A549 (cell line): ENCODE data around the gene TSPEAR. TPM values are rescaled to one million over a fixed set of nuclear protein-coding genes. Genes with fewer than 3 reads are reported as not detected.

Experiments
- ATAC-seq, 2 experiments: fragments of 200-7000 bp in 1 of 2; fragments of >200 bp in 1 of 2; cut with Nextera tagmentation in 1 of 2; cut with Tn5 transposase in 1 of 2; 3 replicates each; pipeline versions ENCODE4 v1.8.0 to v1.9.1; 2018 to 2020; ENCODE audit warnings: mild to moderate bottlenecking in 1 of 2, moderate library complexity in 1 of 2
- CTCF ChIA-PET: fragments of 300-600 bp; sonication (Branson Sonifier 250); formaldehyde crosslinking; extraction: SDS; loops from one replicate; lab custom pipeline; 2021; ENCODE audit warnings: antibody characterized with exemption, inconsistent platforms; lab: Yijun Ruan, JAX
- POLR2A ChIA-PET: fragments of 350-600 bp; formaldehyde crosslinking; extraction: SDS; loops from one replicate; lab custom pipeline; 2021; ENCODE audit warnings: antibody characterized with exemption, inconsistent platforms; lab: Yijun Ruan, JAX
- DNase-seq, 2 experiments: peaks; one replicate each; pipeline versions ENCODE4 v3.0.0 to v3.0.0-alpha.2; 2011 to 2016; ENCODE audit warnings: low read depth in 1 of 2, low spot score in 1 of 2
- FAIRE-seq: peaks from 2 replicates; lab custom pipeline; 2011; peaks lifted over from hg19 to GRCh38; lab: Jason Lieb, UNC
- H3K27ac ChIP-seq, 2 experiments: fragments of >200 bp; sonication (Bioruptor Twin); formaldehyde crosslinking; 3 replicates each; pipeline ENCODE4 v1.5.1; 2016 to 2017
- H3K4me1 ChIP-seq: fragments of >200 bp; sonication (Bioruptor Twin); formaldehyde crosslinking; 3 replicates; pipeline ENCODE4 v1.6.1; 2016
- H3K4me2 ChIP-seq: fragments of >200 bp; sonication (Bioruptor Twin); formaldehyde crosslinking; 3 replicates; pipeline ENCODE4 v1.6.1; 2016
- H3K4me3 ChIP-seq: fragments of >200 bp; sonication (Bioruptor Twin); formaldehyde crosslinking; 3 replicates; pipeline ENCODE4 v1.5.1; 2016
- H3K9me3 ChIP-seq: fragments of >200 bp; sonication (Bioruptor Twin); formaldehyde crosslinking; 3 replicates; pipeline ENCODE4 v1.6.1; 2016
- BHLHE40 ChIP-seq: IDR thresholded peaks from 2 replicates; pipeline ENCODE4 v1.6.1; 2012; ENCODE audit warnings: low read depth, low read length, inconsistent platforms
- CBX8 ChIP-seq: fragments of 200-600 bp; sonication (generic); IDR thresholded peaks from 2 replicates; pipeline ENCODE4 v1.6.1; 2016
- CEBPB ChIP-seq, 2 experiments: fragments of >200 bp in 1 of 2; sonication (Bioruptor Twin) in 1 of 2; formaldehyde crosslinking in 1 of 2; IDR thresholded peaks; 2 replicates each; pipeline ENCODE4 v1.6.1; 2012 to 2016
- CHD4 ChIP-seq: fragments of 200-600 bp; sonication (generic); IDR thresholded peaks from 2 replicates; pipeline ENCODE4 v1.6.1; 2016; ENCODE audit warnings: antibody characterized with exemption, mild to moderate bottlenecking, borderline replicate concordance
- EHMT2 ChIP-seq: fragments of 200-600 bp; sonication (generic); IDR thresholded peaks from 2 replicates; pipeline ENCODE4 v1.6.1; 2016; ENCODE audit warnings: antibody characterized with exemption, low read depth, mild to moderate bottlenecking, moderate library complexity
- ESRRA ChIP-seq: fragments of 150-350 bp; IDR thresholded peaks from 2 replicates; pipeline ENCODE4 v1.6.1; 2014; ENCODE audit warnings: mild to moderate bottlenecking, low read length, borderline replicate concordance
- FOSB ChIP-seq: fragments of 250-450 bp; sonication (Bioruptor Pico); IDR thresholded peaks from 2 replicates; pipeline ENCODE4 v1.5.0; 2020; ENCODE audit warnings: mild to moderate bottlenecking, moderate library complexity
- FOXS1 ChIP-seq: fragments of 250-450 bp; sonication (Bioruptor Pico); IDR thresholded peaks from 2 replicates; pipeline ENCODE4 v1.5.0; 2020; ENCODE audit warnings: mild to moderate bottlenecking, moderate library complexity
- GATA3 ChIP-seq: IDR thresholded peaks from 2 replicates; pipeline ENCODE4 v1.6.1; 2012; ENCODE audit warnings: borderline replicate concordance
- HOXB13 ChIP-seq: fragments of 250-450 bp; sonication (Bioruptor Pico); IDR thresholded peaks from 2 replicates; pipeline ENCODE4 v1.5.0; 2020; ENCODE audit warnings: low read depth, mild to moderate bottlenecking, moderate library complexity
- JUN ChIP-seq, 2 experiments: fragments of >200 bp; sonication (Bioruptor Twin); formaldehyde crosslinking; IDR thresholded peaks; 2 replicates in 1 of 2; 3 replicates in 1 of 2; pipeline ENCODE4 v1.6.1; 2016 to 2017
- KDM5A ChIP-seq: fragments of 200-600 bp; sonication (generic); IDR thresholded peaks from 2 replicates; pipeline ENCODE4 v1.6.1; 2016; ENCODE audit warnings: antibody characterized with exemption, mild to moderate bottlenecking
- MAZ ChIP-seq: fragments of 150-350 bp; IDR thresholded peaks from 2 replicates; pipeline ENCODE4 v1.6.1; 2014; ENCODE audit warnings: antibody characterized with exemption, low read depth, low read length, borderline replicate concordance
- MYC ChIP-seq: IDR thresholded peaks from 2 replicates; pipeline ENCODE4 v1.6.1; 2012; ENCODE audit warnings: mild to moderate bottlenecking, inconsistent platforms, low read length, improper control_type of control experiment, borderline replicate concordance
- NFE2L2 ChIP-seq: fragments of 150-350 bp; conservative IDR thresholded peaks from 2 replicates; pipeline ENCODE4 v1.6.1; 2014; ENCODE audit warnings: low read length
- NR3C1 ChIP-seq: fragments of >200 bp; sonication (Bioruptor Twin); formaldehyde crosslinking; IDR thresholded peaks from 3 replicates; pipeline ENCODE4 v1.6.1; 2017
- PHF8 ChIP-seq: fragments of 200-600 bp; sonication (generic); IDR thresholded peaks from 2 replicates; pipeline ENCODE4 v1.6.1; 2016; ENCODE audit warnings: low read depth, mild to moderate bottlenecking, antibody characterized with exemption, moderate library complexity, borderline replicate concordance
- POLR2A ChIP-seq: IDR thresholded peaks from 2 replicates; pipeline ENCODE4 v1.6.1; 2012; ENCODE audit warnings: mild to moderate bottlenecking, low read length
- POLR2AphosphoS2 ChIP-seq: conservative IDR thresholded peaks from 2 replicates; pipeline ENCODE4 v1.6.1; 2012; ENCODE audit warnings: low read length, improper control_type of control experiment, inconsistent platforms
- RCOR1 ChIP-seq: fragments of 150-350 bp; IDR thresholded peaks from 2 replicates; pipeline ENCODE4 v1.6.1; 2014; ENCODE audit warnings: antibody characterized with exemption, low read length, low read depth
- RFX5 ChIP-seq: fragments of 450-650 bp; IDR thresholded peaks from 2 replicates; pipeline ENCODE4 v1.7.1; 2014; ENCODE audit warnings: antibody characterized with exemption, mild to moderate bottlenecking, moderate library complexity
- RNF2 ChIP-seq: fragments of 200-600 bp; sonication (generic); IDR thresholded peaks from 2 replicates; pipeline ENCODE4 v1.6.1; 2016; ENCODE audit warnings: low read depth, mild to moderate bottlenecking, antibody characterized with exemption, moderate library complexity, borderline replicate concordance
- SREBF2 ChIP-seq: fragments of 450-650 bp; IDR thresholded peaks from 2 replicates; pipeline ENCODE4 v1.6.1; 2014; ENCODE audit warnings: mild to moderate bottlenecking, moderate library complexity
- ZC3H11A ChIP-seq: fragments of 450-650 bp; IDR thresholded peaks from 2 replicates; pipeline ENCODE4 v1.6.1; 2014; ENCODE audit warnings: antibody characterized with exemption, mild to moderate bottlenecking
- ZNF302 ChIP-seq: fragments of 250-450 bp; sonication (Bioruptor Pico); IDR thresholded peaks from 2 replicates; pipeline ENCODE4 v1.9.0; 2021; ENCODE audit warnings: inconsistent platforms, mild to moderate bottlenecking, moderate library complexity
- ZSCAN20 ChIP-seq: fragments of 250-450 bp; sonication (Bioruptor Pico); IDR thresholded peaks from 2 replicates; pipeline ENCODE4 v1.8.0; 2022; ENCODE audit warnings: mild to moderate bottlenecking, moderate library complexity
- WGBS: methylation state at CpG from one replicate; pipeline ENCODE4 v1.1.6; 2017; ENCODE audit errors: missing lambda C conversion rate; 5-methylcytosine and 5-hydroxymethylcytosine counted together
- polyA plus RNA-seq, 4 experiments: library from polyadenylated mRNA; depleted of rRNA in 3 of 4; stranded (reverse); fragments of >200 nt; fragmentation: RNase III in 1 of 4; extraction: RNeasy Plus Mini Kit Qiagen cat#74134 plus additional on column Dnase treatment in 1 of 4; gene quantifications; 2 replicates in 3 of 4; 3 replicates in 1 of 4; pipeline ENCODE4 v1.2.3, GENCODE V29; 2011 to 2017
- TF ChIP-seq, protein P1 (sequence below): fragments of >200 bp; sonication (Bioruptor Twin); formaldehyde crosslinking; IDR thresholded peaks from 3 replicates; pipeline ENCODE4 v1.5.1; 2016
- TF ChIP-seq, protein P2 (sequence below): fragments of 150-350 bp; IDR thresholded peaks from 2 replicates; pipeline ENCODE4 v1.6.1; 2014; ENCODE audit warnings: low read depth, mild to moderate bottlenecking, low read length

Gene TSPEAR
- polyA plus RNA-seq, 2 of the 4 experiments (the other 2 are of a cell fraction), result not detected

GRCh38 chr21:44527983-44528633, 183.3 kb downstream of the TSPEAR start:
- ChIA-PET POLR2A (no interaction called here), CTCF (no interaction called here)
- Histone ChIP-seq H3K27ac (no peak overlapping the region), H3K9me3 (no peaks in the 10 kb centered on the region), H3K4me1 (no peaks in the 10 kb centered on the region), H3K4me3 (no peak overlapping the region), H3K4me2 (no peak overlapping the region)
- WGBS, result 40% methylated on average over 6 of the region's 18 CpGs
- DNase-seq (no peak), FAIRE-seq (no peak), ATAC-seq (no peak)
- TF ChIP-seq ZC3H11A (no peak), NR3C1 (no peak), RNF2 (no peak), ZSCAN20 (CRISPR knock-in tag) (no peak), ZNF302 (CRISPR knock-in tag) (no peak), MAZ (no peak), NFE2L2 (no peak), SREBF2 (no peak), POLR2A (no peak), FOSB (CRISPR knock-in tag) (no peak), GATA3 (no peak), FOXS1 (CRISPR knock-in tag) (no peak)

- DNase-seq (no peak), FAIRE-seq (no peak), ATAC-seq (no peak)
- TF ChIP-seq ESRRA, result no peak
- TF ChIP-seq ZC3H11A, result no peak
- Histone ChIP-seq H3K4me2 (no peak overlapping the region), H3K4me3 (no peak overlapping the region), H3K27ac (no peak overlapping the region), H3K9me3 (no peaks in the 10 kb centered on the region), H3K4me1 (no peaks in the 10 kb centered on the region)
- CTCF ChIA-PET, result no interaction called here
- POLR2A ChIA-PET, result no interaction called here
- 59% methylated on average over 31 of the region's 37 CpGs for WGBS
These were observed 184.0 kb downstream of the TSPEAR start for GRCh38 chr21:44527156-44527982.

DNA sequence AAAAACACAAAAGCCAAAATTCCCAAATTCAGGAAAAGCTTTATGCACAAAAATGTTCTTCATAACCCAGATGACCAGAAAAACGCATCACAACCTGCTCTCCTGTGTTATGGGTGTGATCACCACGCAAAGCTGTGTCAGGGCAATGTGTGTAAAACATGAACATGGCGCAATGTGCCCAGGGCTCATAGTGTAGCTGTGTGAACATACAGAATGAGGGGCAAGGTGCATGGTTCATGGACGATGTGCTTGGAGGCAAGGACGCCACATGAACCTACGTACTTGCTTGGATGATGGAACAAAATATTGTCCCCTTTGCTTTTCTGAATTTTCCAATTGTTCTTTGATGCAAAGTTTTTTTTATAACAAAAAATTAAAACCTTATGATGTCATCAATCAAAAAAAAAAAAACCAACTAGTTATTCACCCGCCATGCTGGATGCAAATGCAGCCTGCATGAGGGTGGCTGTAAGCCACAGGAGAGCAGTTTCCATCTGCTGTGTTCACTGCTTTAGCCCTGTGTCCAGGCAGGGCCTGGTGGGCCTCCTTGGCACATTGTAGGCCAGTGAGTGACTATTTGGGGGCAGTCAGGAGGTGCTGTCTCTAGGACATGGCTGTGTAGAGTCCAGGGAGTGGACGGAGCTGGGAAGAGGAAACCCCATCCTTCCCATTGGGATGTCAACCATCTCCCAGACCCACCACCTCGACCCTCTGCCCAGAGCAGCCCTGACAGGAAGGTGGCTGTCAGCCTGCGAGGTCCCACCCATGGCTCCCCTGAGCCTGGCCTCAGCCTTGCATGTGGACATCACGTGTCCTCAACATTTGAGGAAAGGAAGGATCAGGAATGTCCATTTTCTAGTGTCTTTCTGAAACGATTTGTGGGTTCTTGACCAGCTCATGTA, 185.0 kb downstream of the TSPEAR start:
- ATAC-seq (no peak), FAIRE-seq (no peak), DNase-seq (no peak)
- no peaks in the 10 kb centered on the region for H3K9me3 ChIP-seq
- ChIA-PET CTCF (no interaction called here), POLR2A (interaction anchor here (0.7 kb wide), 1 partner anchor 10 kb away, joined by 3 read pairs; no protein-coding TSS in a partner anchor)
- H3K4me1 ChIP-seq, result no peaks in the 10 kb centered on the region
- TF ChIP-seq RNF2 (no peak), RFX5 (no peak), CHD4 (no peak), CBX8 (no peak), MYC (no peak), BHLHE40 (no peak), POLR2AphosphoS2 (no peak), PHF8 (no peak), RCOR1 (no peak), EHMT2 (no peak), CEBPB (IDR thresholded peaks at IDR 0.05) (no peak), HOXB13 (no peak), ZSCAN20 (CRISPR knock-in tag) (no peak), FOXS1 (CRISPR knock-in tag) (no peak), JUN (IDR thresholded peaks at IDR 0.05) (no peak), KDM5A (no peak)
- TF ChIP-seq, protein P1, sequence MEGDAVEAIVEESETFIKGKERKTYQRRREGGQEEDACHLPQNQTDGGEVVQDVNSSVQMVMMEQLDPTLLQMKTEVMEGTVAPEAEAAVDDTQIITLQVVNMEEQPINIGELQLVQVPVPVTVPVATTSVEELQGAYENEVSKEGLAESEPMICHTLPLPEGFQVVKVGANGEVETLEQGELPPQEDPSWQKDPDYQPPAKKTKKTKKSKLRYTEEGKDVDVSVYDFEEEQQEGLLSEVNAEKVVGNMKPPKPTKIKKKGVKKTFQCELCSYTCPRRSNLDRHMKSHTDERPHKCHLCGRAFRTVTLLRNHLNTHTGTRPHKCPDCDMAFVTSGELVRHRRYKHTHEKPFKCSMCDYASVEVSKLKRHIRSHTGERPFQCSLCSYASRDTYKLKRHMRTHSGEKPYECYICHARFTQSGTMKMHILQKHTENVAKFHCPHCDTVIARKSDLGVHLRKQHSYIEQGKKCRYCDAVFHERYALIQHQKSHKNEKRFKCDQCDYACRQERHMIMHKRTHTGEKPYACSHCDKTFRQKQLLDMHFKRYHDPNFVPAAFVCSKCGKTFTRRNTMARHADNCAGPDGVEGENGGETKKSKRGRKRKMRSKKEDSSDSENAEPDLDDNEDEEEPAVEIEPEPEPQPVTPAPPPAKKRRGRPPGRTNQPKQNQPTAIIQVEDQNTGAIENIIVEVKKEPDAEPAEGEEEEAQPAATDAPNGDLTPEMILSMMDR, result no peak
- TF ChIP-seq, protein P2, sequence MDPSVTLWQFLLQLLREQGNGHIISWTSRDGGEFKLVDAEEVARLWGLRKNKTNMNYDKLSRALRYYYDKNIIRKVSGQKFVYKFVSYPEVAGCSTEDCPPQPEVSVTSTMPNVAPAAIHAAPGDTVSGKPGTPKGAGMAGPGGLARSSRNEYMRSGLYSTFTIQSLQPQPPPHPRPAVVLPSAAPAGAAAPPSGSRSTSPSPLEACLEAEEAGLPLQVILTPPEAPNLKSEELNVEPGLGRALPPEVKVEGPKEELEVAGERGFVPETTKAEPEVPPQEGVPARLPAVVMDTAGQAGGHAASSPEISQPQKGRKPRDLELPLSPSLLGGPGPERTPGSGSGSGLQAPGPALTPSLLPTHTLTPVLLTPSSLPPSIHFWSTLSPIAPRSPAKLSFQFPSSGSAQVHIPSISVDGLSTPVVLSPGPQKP, result no peak
- no peak overlapping the region for H3K4me3 ChIP-seq
- WGBS, result 44% methylated on average over 12 of the region's 12 CpGs
- no peak overlapping the region for H3K4me2 ChIP-seq
- H3K27ac ChIP-seq, result no peak overlapping the region
